RPMI8226 (cell line): ENCODE measurements around the gene LIFR.

Experiments
- DNase-seq: peaks from one replicate; pipeline ENCODE4 v3.0.0-alpha.2; 2015

Gene LIFR

DNA sequence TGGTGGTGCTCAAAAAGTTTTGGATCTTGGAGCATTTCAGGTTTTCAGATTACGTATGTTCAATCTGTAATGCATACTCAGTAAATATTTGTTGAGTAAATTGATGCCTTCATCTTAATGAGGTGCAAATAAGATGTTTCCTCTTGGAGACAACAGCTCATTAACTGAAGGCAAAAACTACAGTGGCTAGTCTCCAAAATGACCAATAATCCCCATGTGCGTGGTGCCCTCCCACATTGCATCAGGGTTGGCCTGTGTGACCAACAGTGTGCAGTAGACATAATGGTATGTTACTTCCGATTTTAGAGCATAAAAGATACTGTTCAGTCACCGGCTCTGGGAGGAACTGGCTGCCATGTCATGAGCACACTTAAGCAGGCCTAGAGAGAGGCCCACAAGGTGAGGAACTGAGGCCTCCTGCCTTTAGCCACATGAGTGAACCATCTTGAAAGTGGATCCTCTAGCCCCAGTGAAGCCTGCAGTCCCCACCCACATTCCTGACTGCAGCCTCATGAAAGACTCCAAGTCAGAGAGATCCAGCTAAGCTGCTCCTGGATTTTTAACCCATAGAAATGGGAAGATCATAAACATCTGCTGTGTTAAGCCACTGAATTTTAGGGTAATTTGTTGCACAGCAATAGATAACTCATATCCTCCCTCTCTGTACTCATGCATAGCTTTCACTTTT, 55.7 kb downstream of the LIFR start:
- no peak for DNase-seq

DNA sequence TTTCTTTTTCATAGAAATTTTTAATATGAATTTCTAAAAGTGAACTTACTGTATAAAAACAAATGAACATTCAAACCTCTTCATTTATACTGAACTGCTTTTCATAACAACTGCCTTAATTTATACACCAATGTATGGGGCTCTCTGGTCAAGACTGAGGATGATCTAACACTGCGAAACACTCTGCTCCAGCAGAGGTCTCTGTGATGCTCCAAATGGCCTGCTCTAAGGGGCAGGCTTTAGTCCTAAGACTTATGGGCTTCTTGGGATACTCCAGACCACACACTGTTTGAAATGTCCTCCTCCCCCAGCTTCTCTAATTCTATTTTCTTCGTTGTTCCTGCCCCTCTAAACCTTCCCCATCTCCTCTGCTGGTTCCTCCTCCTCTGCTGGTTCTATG, 58.5 kb downstream of the LIFR start:
- DNase-seq = no peak

DNA sequence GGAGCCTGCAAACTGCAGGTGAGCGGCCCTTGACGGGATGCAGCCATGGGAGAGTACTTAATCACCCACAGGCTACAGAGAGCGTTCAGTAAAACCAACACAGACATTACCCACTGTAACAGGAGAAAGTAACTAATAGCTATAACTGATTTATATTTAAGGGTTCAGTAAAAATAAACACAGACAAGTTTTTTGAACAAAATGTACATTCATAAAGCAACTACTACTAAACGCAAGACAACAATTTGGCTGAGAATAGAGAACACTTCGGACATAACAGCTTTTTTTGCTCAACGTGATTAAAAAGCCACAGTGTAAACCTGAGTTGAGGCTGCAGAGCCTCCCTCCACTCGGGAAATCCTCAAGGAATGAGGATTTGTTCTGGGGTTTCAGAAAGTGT, 61.7 kb downstream of the LIFR start:
- no peak for DNase-seq

DNA sequence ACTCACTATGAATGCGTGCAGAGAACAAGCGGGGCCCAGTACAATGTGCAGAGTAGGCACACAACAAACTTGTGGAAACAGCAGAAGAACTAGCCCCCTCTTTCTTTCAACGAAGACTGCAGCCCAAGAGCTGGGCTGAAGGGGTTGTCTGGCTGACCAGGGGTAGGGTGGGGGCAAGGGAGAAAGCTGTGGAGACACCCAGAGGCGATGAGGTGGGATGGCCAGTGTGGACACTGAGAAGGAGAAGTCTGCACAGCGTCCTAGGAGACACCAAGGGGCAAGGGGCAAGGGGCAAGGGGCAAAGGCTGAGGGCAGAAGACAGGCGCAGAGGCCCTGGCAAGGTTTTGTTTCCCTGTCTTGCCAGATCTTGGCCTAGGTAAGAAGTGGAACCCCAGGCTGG, 62.3 kb downstream of the LIFR start:
- DNase-seq = no peak

DNA sequence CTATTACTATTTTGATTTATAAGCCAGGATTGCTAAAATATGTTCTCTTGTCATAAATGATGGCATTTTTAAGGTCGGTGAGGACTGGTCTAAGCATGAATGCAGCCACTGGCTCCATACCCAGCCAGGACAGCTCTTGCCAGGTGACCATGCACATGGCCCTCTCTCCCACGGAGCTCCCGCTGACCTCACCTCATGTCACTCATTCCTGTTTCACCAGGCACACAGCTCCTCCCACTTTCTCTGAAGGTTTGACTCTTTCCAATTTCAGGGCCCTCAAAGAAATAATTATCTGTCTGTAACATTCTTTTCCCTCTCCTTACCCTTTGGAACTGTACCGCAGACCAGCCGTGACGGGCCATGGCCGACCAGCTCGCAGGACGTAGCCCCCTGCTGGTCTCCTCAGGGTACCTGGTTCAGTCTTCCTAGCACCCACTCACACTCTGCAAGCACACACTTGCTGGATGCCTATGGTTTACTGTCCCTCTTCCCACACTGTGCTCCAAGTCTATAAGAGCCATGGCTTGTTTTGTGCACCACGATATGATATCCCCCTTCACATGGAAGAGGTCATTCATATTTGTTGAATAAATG, 72.5 kb downstream of the LIFR start:
- no peak for DNase-seq

DNA sequence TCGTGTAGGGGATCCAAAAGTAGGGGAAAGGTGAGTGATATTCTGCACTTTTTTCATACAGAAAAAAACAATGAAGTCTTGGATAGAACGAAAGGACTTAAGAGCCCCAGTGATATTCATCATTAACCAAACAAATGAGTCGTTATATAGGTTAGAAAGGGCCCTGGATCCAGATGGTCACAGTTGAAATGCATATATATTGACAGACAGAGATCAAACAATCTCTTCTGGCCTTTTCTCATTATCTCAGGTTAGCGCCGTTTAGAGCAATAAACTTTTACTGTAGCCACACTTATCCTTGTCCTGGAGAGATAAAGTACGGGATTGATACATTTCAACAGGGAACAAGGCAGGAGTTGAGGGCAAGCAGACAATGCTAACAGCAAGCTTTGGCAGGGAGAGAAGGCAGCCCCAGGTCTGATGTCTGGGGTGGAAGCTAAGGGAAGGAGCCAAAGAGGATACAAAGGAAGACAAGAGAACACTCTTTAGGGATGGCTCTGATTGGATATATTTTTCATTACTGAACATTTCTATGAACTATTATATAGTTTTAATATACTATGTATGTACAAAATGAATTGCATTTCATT, 77.0 kb downstream of the LIFR start:
- no peak for DNase-seq

DNA sequence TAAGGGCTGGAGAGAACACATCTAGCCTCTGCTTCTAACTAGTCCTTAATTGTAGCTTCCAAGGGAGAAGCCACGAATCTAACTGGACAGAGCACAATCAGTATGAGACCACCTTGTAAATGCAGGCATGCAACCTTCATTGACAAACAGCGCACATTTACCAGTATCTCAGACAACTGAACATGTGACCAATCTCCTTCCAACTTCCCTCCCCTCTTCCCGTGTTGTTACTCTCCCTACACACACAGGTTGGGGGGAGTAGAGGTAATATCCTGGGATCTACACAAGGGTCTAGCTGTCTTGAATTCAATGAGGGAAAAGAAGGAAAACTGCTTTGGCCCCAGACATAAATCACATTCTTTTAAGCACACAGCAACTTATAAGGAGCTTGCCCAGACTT, 77.6 kb downstream of the LIFR start:
- no peak for DNase-seq

DNA sequence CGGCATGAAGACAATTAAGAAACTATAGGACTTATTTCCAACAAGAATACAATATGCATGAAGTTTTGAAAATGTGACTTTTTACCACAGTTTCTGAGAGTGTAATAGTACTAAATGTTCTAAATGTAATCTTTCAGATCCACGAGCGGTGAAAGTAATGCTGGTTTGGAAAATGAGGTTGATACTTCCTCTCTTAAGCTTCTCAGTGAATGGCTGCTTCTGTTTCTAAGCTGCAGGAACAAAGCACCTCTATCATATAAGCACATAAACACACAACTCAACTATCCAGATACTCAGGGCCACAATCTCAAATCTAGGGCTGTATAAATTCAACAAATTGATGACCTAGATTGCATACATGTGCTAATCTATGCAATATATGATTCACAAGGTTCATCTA, 78.3 kb downstream of the LIFR start:
- no peak for DNase-seq

DNA sequence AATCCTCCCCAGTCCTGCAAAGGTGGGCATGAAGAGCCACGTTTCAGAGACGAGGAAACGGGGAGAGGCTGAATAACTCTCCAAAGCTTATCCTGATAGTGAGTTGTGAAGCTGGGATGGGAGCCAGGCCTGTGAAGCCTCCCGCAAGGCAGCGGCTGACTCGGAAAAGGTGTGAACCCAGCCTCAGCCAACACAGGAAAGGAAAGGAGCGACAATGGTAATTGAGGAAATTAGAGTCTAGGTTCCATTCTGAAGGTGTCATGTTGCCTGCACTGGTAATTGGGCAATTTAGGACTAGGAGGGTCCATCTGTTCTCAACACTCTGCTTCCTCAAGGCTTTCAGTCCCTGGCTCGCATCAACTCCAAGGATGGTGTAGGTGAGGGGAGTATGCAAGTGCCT, 83.4 kb downstream of the LIFR start:
- no peak for DNase-seq

DNA sequence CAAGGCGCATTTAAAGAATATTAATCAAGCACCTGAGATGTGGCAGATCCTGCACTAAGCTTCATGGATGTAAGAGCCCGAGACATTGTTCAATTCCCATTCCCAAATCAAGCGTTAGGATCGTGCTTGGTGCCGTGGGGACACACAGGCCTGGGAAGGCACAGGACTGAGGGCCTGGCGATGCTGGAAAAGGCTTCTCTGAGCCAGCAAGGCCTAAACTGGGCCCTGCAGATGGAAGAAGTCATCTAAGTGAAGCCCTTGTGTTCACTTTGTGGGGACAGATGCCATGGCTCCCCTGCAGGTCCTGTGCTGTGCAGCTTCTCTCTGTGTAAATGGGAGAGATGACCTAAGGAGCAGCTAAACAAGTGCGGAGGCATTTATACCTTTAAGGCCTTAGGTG, 83.9 kb downstream of the LIFR start:
- no peak for DNase-seq

DNA sequence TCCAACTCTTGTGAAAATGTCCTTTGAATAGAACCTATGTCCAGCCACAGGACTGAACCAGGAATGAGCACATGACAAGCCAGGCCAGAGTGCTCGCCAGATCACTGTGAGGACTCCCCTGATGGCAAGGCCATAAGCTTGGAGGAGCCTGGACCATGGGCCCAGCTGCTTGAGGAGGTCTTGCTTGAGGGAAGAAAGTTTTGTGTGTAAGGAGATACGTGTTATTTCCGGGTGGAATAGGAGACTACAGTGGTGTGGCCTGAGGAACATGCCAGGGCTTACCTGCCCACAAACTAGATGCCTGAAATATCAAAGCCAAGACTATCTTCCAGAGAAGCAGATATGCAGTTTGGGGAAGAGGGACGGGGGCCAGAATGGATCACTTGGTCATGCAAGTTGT, 84.7 kb downstream of the LIFR start:
- no peak for DNase-seq

DNA sequence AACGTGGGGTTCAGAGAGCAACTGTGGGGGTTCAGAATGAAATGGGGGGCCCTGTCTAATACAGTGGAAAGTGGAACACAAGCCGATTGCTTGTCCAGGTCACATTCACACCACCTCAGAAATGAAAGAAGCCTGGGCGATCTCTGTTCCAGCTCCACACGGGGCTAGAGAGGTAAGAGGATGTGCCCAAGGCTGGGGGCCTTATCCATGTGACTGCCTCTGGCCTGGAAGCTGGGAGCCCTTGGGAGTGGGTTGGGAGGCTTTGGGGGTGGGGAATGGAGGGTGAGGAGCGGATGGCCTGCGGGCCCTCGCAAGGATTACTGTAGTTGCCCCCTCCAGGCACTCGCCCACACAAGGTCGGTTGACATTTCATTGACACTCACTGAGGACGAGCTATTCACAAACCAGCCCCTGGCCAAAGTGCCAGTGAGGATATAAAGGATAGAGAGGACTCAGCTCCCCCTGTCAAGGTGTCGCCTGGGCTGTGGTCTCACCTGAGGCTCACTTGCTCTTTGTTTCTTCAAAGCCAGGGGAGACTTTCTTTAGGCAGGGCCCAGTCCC, 86.7 kb downstream of the LIFR start:
- no peak for DNase-seq

DNA sequence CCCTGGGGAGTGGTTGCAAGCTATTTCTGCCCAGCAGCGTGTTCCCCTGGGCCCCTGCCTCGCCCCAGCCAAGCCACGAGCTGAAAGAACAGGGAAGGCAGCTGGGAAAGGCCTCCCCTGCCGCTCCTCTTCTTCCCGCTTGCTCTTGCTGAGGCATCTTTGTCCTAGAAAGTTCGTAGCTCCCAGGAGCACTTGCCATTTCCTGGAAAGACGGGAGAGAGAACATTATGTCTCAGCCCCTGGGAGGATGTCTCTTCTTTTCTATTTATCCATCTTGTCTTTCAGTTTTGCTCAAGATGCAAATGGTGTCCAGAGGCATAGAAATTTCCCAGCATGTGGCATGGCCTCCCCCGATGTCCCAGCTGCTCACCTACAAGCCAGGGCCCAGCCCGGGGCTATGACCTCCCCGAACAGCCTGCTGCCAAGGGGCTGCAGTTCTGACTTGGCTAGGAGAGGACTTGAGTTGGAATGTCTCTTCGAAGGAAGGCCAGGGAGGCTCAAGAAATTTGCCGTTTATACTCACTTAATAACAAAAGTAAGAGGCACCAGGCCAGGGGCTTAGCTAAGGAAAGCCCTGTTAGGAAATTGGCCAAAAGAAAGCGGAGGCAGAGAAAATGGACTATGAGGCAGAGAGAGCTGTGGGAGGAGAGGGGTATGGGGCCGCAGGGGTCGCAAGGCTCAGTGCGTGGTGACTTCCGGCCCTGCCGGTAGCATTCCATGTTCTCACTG, 87.3 kb downstream of the LIFR start:
- no peak for DNase-seq

DNA sequence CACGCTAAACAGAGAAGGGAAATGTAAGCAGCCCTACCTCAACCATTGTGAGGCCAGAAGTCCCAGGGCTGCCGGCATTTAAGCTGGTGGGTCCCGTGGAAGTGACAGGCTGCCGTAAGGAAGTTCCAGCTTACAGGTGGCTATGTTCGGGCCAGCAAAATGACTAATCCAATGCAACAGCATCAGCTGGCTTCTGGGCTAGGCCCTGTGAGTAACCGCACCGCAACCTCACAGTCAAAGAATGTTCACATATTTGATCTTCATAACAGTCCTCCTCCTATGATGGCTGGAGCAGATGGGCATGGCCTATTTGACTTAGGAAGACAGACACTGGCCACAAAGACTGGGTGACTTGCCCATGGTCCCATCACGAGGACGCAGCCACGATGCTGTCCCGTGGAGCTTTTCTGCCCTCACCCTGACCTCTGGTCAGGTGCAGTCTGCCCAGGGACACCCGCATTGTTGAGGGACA, 88.2 kb downstream of the LIFR start:
- no peak for DNase-seq

DNA sequence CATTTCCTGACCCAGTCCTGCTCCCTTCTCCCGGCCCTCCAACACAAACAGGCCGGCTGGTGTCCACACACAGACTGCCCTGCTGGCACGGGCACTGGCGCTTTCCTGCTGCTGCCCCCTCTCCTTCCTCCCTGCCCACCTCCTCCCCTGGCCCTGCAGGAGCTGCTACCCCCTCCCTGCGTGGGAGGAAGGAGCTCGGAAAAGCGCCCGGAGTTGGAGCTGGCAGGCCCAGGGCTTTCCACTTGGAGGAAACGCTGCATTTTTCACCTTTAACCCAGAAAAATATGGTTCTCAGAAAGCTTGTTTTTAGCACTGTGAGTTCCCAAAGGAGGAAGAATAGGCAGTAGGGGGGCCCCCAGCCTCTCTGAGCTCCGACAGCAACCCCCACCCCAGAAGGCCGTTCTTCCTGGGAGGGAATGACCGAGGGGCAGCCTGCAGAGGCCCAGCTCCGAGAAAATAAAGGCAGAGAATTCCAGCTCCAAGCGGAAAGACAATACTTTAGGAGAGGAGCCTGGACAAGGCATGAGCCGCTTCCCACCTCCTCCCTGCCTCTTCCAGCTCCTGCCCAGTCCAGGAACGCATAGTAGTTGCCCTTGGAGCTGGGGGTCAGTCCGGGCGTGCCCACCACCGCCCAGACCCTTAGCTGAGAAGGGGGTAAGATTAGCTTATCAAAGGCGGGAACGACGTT, 88.9 kb downstream of the LIFR start:
- no peak for DNase-seq

DNA sequence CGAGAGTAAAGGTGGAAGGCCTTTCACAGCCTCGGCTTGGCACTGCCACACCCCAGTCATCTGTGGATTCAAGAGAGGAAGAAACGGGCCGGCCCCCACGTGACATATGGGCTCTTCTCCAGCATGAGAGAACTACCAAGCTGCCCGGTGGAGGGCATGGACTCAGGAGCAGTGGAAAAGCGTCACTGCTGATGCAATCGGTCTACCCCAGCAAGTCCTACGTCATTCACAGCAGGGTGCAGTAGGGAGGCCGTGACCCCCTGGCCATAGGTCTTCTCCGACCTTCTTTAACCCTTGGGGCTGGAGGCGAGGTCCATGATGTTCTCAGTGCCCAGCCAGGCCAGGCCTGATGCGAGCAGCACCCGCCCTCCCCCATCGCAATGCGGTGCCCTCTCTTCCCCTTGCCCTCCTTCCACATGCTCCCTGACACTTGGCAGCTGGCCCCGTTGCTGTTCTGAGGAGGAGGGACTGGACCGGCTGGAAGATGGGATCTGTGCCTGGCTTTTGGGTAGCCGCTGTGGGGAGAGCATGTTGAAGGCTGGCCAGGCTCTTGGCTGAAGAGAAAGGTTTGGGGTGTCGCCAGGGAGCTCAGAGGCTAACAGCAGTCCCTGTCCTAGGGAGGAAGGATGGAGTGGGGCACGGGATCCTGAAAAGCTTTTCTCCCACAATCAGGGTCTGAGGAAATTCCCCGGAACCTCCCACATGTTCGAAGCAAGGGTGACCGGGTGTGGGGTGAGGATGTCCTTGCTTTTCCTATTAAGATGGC, 89.8 kb downstream of the LIFR start:
- DNase-seq = no peak

DNA sequence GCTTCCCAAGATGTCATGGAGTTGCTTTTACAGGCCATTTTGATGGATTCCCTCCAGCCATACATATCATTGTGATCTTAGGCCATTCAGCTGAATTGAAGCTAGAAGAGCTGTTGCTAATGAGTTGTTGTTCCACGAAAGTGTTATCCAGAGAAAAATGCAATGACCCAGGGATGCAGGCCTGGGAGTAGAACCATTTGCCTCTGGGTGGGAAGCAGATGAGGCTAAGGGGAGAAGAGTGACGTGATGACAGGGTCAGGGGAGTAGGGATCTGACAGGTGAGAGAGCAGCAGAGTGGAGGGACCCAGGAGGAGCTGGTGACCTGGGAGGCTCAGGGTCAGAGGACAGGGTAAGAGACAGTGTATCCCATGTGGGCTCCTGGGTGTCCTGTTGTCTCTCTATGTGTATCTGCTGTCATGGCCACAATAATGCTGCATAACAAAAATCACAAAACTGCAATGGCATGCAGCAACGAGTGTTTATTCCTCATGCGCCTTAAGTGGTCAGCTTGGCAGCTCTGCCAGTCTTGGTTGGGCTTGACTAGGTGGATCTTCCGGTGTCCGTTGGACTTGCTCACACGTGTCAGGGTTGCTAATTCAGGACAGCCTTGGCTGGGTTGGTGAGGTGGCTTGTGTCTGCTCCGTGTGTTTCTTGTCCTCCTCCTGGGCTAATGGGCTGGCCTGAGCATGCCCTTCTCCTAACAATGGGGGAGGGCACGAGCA, 90.6 kb downstream of the LIFR start:
- no peak for DNase-seq

DNA sequence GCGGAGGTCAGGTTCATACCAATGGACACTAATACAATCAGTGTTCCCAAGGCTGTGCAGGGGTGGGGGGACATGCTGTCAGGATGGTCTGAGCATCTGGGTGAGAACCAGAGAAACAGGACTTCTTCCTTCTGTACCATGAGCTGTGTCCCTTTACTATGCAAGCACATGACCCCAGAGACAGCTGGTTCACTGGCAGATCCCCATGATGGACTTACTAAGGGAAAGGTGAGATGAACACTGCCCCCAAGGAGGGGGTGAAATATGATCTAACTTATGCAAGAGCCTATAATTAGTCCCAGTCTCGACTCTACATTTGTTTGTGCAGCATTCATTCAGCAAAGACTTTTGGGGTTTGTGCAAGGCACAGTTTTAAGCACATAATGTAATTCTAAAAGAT, 91.4 kb downstream of the LIFR start:
- no peak for DNase-seq

DNA sequence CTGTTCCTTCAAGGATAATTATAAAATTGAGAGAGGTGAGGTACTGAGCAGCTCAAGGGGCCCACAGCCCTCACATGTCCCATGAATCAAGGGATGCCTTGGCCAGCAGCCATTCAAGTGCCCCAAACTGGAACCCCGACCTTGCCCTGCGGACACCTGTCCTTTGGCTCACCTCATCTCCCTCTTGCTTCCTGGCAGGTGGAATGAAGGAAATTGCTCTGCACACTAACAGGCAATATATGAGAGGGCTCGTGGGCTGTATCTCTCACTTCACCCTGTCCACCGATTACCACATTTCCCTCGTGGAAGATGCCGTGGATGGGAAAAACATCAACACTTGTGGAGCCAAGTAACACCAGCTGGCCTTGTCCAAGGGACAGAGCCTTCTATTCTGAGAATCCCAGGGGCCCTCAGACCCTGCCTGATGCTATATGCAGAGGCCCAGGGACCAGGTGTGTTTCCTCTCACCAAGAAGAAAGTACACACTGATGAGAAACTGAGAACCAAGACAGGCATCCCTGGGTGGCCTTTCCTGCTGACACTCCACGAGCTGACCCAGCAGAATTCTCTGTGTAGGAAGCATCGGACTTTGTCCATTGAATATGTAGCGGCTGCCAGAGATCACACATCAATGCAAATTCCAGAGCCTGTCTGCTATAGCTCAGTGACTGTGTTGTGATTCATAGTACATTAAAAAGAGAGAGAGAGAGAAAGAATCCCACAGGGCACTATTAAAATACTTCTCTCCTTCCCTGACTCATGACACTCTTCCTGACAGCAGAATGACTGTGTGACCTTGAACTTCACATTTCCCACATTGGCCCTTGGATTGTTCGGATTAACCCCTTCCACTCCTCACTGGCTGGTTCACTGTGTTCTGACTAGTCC, 92.6 kb downstream of the LIFR start:
- DNase-seq = no peak

DNA sequence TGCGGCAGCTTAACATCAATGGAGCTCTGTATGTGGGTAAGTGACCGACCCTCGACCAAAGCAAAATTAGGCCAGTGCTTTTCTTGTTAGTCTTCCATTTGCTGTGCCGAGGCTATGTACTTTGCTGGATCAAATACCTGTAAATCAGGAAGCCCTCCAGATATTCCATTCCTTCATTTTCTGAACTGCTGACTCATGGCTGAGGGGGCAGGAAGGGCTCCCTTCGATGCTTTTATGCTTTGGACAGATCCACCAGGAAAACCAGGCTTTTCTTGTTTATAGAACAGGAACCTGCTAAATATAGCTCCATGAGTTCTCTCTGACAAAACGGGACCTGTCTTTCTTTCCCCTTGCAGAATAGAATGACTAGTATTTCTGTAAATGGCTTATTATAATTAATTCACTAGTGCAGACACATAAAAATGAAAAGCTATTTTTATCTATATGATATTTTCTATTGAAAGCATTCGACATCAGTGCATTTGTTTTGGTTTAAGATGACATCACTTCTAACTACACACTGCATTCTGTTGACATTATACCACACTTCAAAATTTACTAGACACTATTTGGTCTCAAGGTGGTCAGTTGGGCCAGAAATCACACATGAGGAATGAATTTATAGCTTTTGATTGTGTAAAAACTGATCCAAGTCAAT, 93.3 kb downstream of the LIFR start:
- no peak for DNase-seq
